Neural crest cell (in vitro differentiated cells): ENCODE data around the gene TRIO. TPM values are rescaled to one million over a fixed set of nuclear protein-coding genes. Genes with fewer than 3 reads are reported as not detected.

ENCODE experiments used
- DNase-seq: peaks from one replicate; pipeline ENCODE4 v3.0.0; 2021; ENCODE audit warnings: low read depth, mixed read lengths, low spot score
- H3K27ac Mint-ChIP-seq: one replicate; pipeline ENCODE4 v1.8.0; 2021; ENCODE audit warnings: mild to moderate bottlenecking, mixed read lengths; ENCODE audit not compliant: unreplicated experiment
- H3K27me3 Mint-ChIP-seq: 2 replicates; pipeline ENCODE4 v1.8.0; 2021; ENCODE audit warnings: low read depth, mild to moderate bottlenecking, mixed read lengths
- H3K36me3 Mint-ChIP-seq: 2 replicates; pipeline ENCODE4 v1.8.0; 2021; ENCODE audit warnings: low read depth, mild to moderate bottlenecking, mixed read lengths
- H3K4me1 Mint-ChIP-seq: 2 replicates; pipeline ENCODE4 v1.8.0; 2021; ENCODE audit warnings: mixed read lengths
- H3K4me3 Mint-ChIP-seq: one replicate; pipeline ENCODE4 v1.8.0; 2021; ENCODE audit warnings: mild to moderate bottlenecking, mixed read lengths
- H3K9me3 Mint-ChIP-seq: 2 replicates; pipeline ENCODE4 v1.8.0; 2021; ENCODE audit warnings: mixed read lengths
- CTCF ChIP-seq: fragments of 200-600 bp; sonication (generic); conservative IDR thresholded peaks from 2 replicates; pipeline ENCODE4 v1.5.0; 2021; ENCODE audit warnings: antibody characterized with exemption, mild to moderate bottlenecking
- total RNA-seq: library from RNA; stranded (reverse); gene quantifications from 2 replicates; pipeline ENCODE4 v1.2.1, GENCODE V29; 2021

TRIO gene
- total RNA-seq, 1 donor from 2014 or later: 134 TPM

DNA sequence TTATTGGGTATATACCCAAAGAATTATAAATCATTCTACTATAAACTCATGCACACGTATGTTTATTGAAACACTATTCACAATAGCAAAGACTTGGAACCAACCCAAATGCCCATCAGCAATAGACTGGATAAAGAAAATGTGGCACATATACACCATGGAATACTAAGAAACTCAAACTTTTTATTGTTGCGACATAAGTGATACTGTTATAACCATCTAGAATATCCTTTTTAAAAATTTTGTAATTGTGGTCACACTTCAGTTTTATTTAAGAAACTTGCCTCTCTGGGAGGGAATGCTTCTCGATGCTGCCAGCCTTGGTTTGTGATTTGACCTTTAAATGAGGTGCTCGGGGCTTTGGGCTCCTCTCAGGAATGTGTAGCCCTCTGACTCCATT, 237.6 kb downstream of the TRIO start:
- no peak for DNase-seq
- Mint-ChIP-seq H3K4me1 (peaks cover 14% of the 10 kb centered on the region), H3K36me3 (peaks cover 23% of the 10 kb centered on the region), H3K9me3 (no peaks in the 10 kb centered on the region), H3K27me3 (no peaks in the 10 kb centered on the region), H3K27ac (no peak overlapping the region), H3K4me3 (no peak overlapping the region)
- no peak for TF ChIP-seq CTCF

DNA sequence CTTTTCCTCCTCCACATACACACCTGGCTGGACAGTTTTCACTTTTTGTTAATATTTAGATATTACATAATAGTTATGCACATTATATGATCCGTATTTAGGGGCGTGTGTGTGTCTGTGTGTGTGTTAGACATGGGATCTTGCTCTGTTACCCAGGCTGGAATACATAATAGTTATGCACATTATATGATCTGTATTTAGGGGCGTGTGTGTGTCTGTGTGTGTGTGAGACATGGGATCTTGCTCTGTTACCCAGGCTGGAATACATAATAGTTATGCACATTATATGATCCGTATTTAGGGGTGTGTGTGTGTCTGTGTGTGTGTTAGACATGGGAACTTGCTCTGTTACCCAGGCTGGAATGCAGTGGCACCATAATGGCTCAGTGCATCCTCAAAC, 239.5 kb downstream of the TRIO start:
- no peak for TF ChIP-seq CTCF
- Mint-ChIP-seq H3K36me3 (peaks cover 20% of the 10 kb centered on the region), H3K27me3 (no peaks in the 10 kb centered on the region), H3K4me1 (peaks cover 33% of the 10 kb centered on the region), H3K4me3 (no peak overlapping the region), H3K9me3 (no peaks in the 10 kb centered on the region), H3K27ac (no peak overlapping the region)
- no peak for DNase-seq

DNA sequence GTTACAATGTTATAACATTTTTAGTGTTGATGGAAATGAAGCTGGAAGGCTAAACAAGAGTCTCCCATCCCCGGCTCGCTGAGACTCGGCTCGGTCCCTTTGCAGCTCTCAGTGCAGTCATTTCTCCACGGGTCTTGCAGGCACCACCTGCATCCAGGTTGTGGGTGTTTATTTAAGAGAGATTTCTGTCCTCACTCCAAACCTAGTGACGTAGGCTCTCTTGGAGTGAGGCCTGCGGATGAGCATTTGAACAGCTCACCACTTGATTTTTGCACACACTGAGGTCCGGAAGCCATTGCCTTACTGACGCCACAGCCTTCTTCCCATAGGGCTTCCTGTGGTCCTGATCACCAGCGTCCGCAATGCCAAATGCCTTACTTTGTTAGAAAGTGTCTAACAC, 240.8 kb downstream of the TRIO start:
- TF ChIP-seq CTCF: no peak

GRCh38 chr5:14385019-14385418, 241.9 kb downstream of the TRIO start:
- H3K27ac Mint-ChIP-seq: no peak overlapping the region

More for the DNA sequence above, 240.8 kb downstream of the TRIO start:
- peaks cover 36% of the 10 kb centered on the region for H3K4me1 Mint-ChIP-seq
- DNase-seq: no peak
- H3K4me3 Mint-ChIP-seq: no peak overlapping the region
- H3K27me3 Mint-ChIP-seq: no peaks in the 10 kb centered on the region
- H3K9me3 Mint-ChIP-seq: no peaks in the 10 kb centered on the region
- peaks cover 17% of the 10 kb centered on the region for H3K36me3 Mint-ChIP-seq
- peak overlapping the region; percentile 11 for H3K27ac Mint-ChIP-seq

GRCh38 chr5:14386884-14387624, 243.9 kb downstream of the TRIO start:
- no peak for DNase-seq
- Mint-ChIP-seq H3K27me3 (no peaks in the 10 kb centered on the region), H3K36me3 (peaks cover 24% of the 10 kb centered on the region), H3K27ac (peak overlapping the region; percentile 52), H3K9me3 (no peaks in the 10 kb centered on the region), H3K4me3 (peak overlapping the region; percentile 5), H3K4me1 (peaks cover 36% of the 10 kb centered on the region)
- no peak for TF ChIP-seq CTCF

More at GRCh38 chr5:14385019-14385418, 241.9 kb downstream of the TRIO start:
- peaks cover 12% of the 10 kb centered on the region for H3K36me3 Mint-ChIP-seq
- no peak for TF ChIP-seq CTCF
- H3K4me3 Mint-ChIP-seq: no peak overlapping the region
- no peak for DNase-seq
- no peaks in the 10 kb centered on the region for H3K9me3 Mint-ChIP-seq
- peaks cover 36% of the 10 kb centered on the region for H3K4me1 Mint-ChIP-seq
- H3K27me3 Mint-ChIP-seq: no peaks in the 10 kb centered on the region
